Esophagus muscularis mucosa (tissue), 4 donors: ENCODE results near the gene SLC5A4. TPM values are rescaled to one million over a fixed set of nuclear protein-coding genes. Genes with fewer than 3 reads are reported as not detected.

Source experiments
- DNase-seq: peaks from one replicate; pipeline ENCODE4 v3.0.0-alpha.2; 2017; ENCODE audit errors: extremely low spot score
- H3K27ac ChIP-seq, 4 donors: fragments of 200-600 bp; sonication (generic); replicated peaks in 1 of 4; 1 replicate in 3 of 4; 2 replicates in 1 of 4; pipeline ENCODE4 v1.5.1; 2016 to 2019; ENCODE audit warnings: mild to moderate bottlenecking in 1 of 4
- H3K27me3 ChIP-seq, 4 donors: fragments of 200-600 bp; sonication (generic); one replicate each; pipeline versions ENCODE4 v1.5.1 to v1.6.0; 2016 to 2019
- H3K36me3 ChIP-seq, 4 donors: fragments of 200-600 bp; sonication (generic); one replicate each; pipeline ENCODE4 v1.5.1; 2016 to 2019
- H3K4me1 ChIP-seq, 4 donors: fragments of 200-600 bp; sonication (generic); one replicate each; pipeline ENCODE4 v1.5.1; 2016 to 2019
- H3K4me3 ChIP-seq, 4 donors: fragments of 200-600 bp; sonication (generic); 1 replicate in 2 of 4; 2 replicates in 2 of 4; pipeline ENCODE4 v1.5.1; 2016 to 2019; ENCODE audit warnings: mild to moderate bottlenecking in 4 of 4, moderate library complexity in 1 of 4
- H3K9me3 ChIP-seq, 4 donors: fragments of 200-600 bp; sonication (generic); 1 replicate in 3 of 4; 2 replicates in 1 of 4; pipeline ENCODE4 v1.5.1; 2016 to 2019
- CTCF ChIP-seq, 3 experiments: fragments of 200-600 bp in 2 of 3; fragments of 450-650 bp in 1 of 3; sonication (generic) in 2 of 3; IDR thresholded peaks; one replicate each; pipeline ENCODE4 v1.5.1; 2017 to 2019; ENCODE audit warnings: antibody characterized with exemption in 3 of 3, mild to moderate bottlenecking in 2 of 3, moderate library complexity in 1 of 3
- EP300 ChIP-seq: sonication (generic); formaldehyde crosslinking; IDR thresholded peaks from one replicate; pipeline ENCODE4 v1.6.1; 2017; ENCODE audit warnings: antibody characterized with exemption
- POLR2A ChIP-seq: fragments of 450-650 bp; IDR thresholded peaks from one replicate; pipeline ENCODE4 v1.6.1; 2017; ENCODE audit warnings: antibody characterized with exemption, moderate library complexity, mild to moderate bottlenecking, low read depth
- POLR2AphosphoS5 ChIP-seq, 2 donors: sonication (generic); formaldehyde crosslinking; IDR thresholded peaks; one replicate each; pipeline ENCODE4 v1.6.1; 2017; ENCODE audit warnings: antibody characterized with exemption in 2 of 2
- WGBS: methylation state at CpG from one replicate; pipeline ENCODE4 v1.1.5; 2018; 5-methylcytosine and 5-hydroxymethylcytosine counted together
- intact Hi-C: fragments of 100-400 bp; cut with DNase I; formaldehyde crosslinking; loops from one replicate; pipeline ENCODE4 v1.15.1; 2023
- total RNA-seq, 4 donors: library from RNA; depleted of rRNA; stranded (reverse); fragments of >200 nt; gene quantifications; one replicate each; pipeline versions ENCODE4 v1.1.0 to v1.2.1, GENCODE V29; 2016

SLC5A4 gene
- total RNA-seq, 4 donors from 2014 or later = 0.19 to 1.2 (median 0.46) TPM; not detected in 1

GRCh38 chr22:32246166-32246565 is 9.0 kb downstream of the SLC5A4 start:
- no peaks in the 10 kb centered on the region for H3K9me3 ChIP-seq
- H3K4me3 ChIP-seq = no peak overlapping the region
- no peak for DNase-seq
- H3K27me3 ChIP-seq = peaks cover 0 to 21% (median 0%) of the 10 kb centered on the region in 4 donors
- intact Hi-C loops = no loop called here
- no peaks in the 10 kb centered on the region for H3K4me1 ChIP-seq
- TF ChIP-seq EP300 (no peak), CTCF (IDR thresholded peaks at IDR 0.05) (no peak), POLR2A (no peak), POLR2AphosphoS5 (IDR thresholded peaks at IDR 0.05) (no peak)
- no peak overlapping the region for H3K27ac ChIP-seq
- WGBS = 91% methylated on average over 5 of the region's 5 CpGs
- H3K36me3 ChIP-seq = no peaks in the 10 kb centered on the region

DNA sequence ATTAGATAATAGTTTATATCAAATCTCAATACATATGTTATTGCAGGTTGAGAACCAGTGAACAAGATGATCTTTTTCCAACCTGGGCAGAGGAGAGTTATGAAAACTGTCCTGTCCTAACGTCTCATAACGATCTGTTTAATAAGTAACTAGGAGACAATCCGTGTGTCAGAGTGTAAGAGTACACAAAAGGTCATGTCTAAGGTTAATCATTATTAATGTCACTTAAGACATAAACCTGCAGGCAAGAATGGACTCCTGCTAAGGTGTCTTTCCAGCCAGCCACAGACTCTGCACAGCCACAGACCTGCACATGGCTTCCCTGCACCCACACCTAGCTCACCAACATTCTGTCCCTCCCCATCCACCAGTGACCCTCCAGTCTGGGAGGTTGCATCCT is 10.1 kb downstream of the SLC5A4 start:
- Histone ChIP-seq H3K4me1 (no peaks in the 10 kb centered on the region), H3K9me3 (no peaks in the 10 kb centered on the region), H3K27me3 (peaks cover 0 to 15% (median 0%) of the 10 kb centered on the region in 4 donors), H3K27ac (no peak overlapping the region), H3K36me3 (no peaks in the 10 kb centered on the region), H3K4me3 (no peak overlapping the region)
- intact Hi-C loops = no loop called here
- WGBS = 55% methylated on average over 3 of the region's 3 CpGs
- TF ChIP-seq POLR2A (no peak), POLR2AphosphoS5 (IDR thresholded peaks at IDR 0.05) (no peak), EP300 (no peak), CTCF (IDR thresholded peaks at IDR 0.05) (no peak)
- DNase-seq = no peak

- 88% methylated on average over 1 of the region's 1 CpG for WGBS
- no peaks in the 10 kb centered on the region for H3K36me3 ChIP-seq
- no peaks in the 10 kb centered on the region for H3K9me3 ChIP-seq
- no peak overlapping the region for H3K27ac ChIP-seq
- DNase-seq = no peak
- intact Hi-C loops = no loop called here
- TF ChIP-seq CTCF (IDR thresholded peaks at IDR 0.05) (no peak), POLR2AphosphoS5 (IDR thresholded peaks at IDR 0.05) (no peak)
- H3K4me3 ChIP-seq = no peak overlapping the region
- H3K27me3 ChIP-seq = peaks cover 0 to 10% (median 0%) of the 10 kb centered on the region in 4 donors
- no peaks in the 10 kb centered on the region for H3K4me1 ChIP-seq
These were observed 10.6 kb downstream of the SLC5A4 start for GRCh38 chr22:32244547-32244946.

- intact Hi-C loops = no loop called here
- no peak overlapping the region for H3K4me3 ChIP-seq
- TF ChIP-seq EP300 (no peak), CTCF (IDR thresholded peaks at IDR 0.05) (no peak), POLR2AphosphoS5 (IDR thresholded peaks at IDR 0.05) (no peak), POLR2A (no peak)
- no peak for DNase-seq
- H3K36me3 ChIP-seq = no peaks in the 10 kb centered on the region
- H3K4me1 ChIP-seq = no peaks in the 10 kb centered on the region
- no peaks in the 10 kb centered on the region for H3K9me3 ChIP-seq
- peaks cover 0 to 8% (median 0%) of the 10 kb centered on the region in 4 donors for H3K27me3 ChIP-seq
- no peak overlapping the region for H3K27ac ChIP-seq
- 71% methylated on average over 2 of the region's 2 CpGs for WGBS
These were observed 14.7 kb downstream of the SLC5A4 start for GRCh38 chr22:32240461-32240860.

DNA sequence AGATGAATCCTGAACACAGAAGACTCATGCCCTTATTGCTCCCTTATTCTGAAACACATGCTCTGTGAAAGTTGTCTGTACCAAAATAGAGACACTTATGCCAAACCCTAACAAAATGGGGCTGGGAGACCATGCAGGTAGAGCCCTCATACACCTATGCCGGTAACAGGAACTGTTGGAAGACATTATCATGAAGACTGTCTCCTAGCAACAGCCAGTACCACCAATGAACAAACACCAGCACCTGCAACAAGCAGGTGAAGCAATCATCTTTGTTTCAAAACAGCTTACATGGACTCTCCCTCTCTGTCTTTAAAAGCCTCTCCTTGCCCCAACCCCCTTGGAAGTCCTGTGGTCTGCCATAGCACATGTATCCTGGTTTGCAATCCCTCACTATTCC is 17.2 kb downstream of the SLC5A4 start:
- no peak for DNase-seq
- Histone ChIP-seq H3K36me3 (no peaks in the 10 kb centered on the region), H3K27ac (no peak overlapping the region), H3K27me3 (peaks cover 0 to 5% (median 0%) of the 10 kb centered on the region in 4 donors), H3K9me3 (no peaks in the 10 kb centered on the region), H3K4me3 (no peak overlapping the region), H3K4me1 (no peaks in the 10 kb centered on the region)
- no peak for TF ChIP-seq EP300
- no peak for TF ChIP-seq POLR2A
- no peak for TF ChIP-seq POLR2AphosphoS5 (IDR thresholded peaks at IDR 0.05)
- no peak for TF ChIP-seq CTCF (IDR thresholded peaks at IDR 0.05)
- WGBS = 80% methylated on average over 1 of the region's 1 CpG
- intact Hi-C loops = no loop called here
